Measurements from ENCODE around the gene GLIPR1. TPM values are rescaled to one million over a fixed set of nuclear protein-coding genes. Genes with fewer than 3 reads are reported as not detected.

Gene GLIPR1
- total and polyA plus RNA-seq, 11 donors, result 1.2 to 58.6 (median 7.2) TPM

- TF ChIP-seq CTCF (IDR thresholded peaks at IDR 0.05), result no peak
- no peak for TF ChIP-seq POLR2A (IDR thresholded peaks at IDR 0.05)
- intact Hi-C loops (cut with DNase I), result loop anchor here in 5 of 10 donors (10.0 kb wide), 1 partner anchor 485 kb away; the partner anchor contains the start of gene PHLDA1 (in 5 of the 5)
- no peaks in the 10 kb centered on the region for H3K36me3 ChIP-seq
- DNase-seq (no peak), ATAC-seq (no peak)
- H3K9me3 ChIP-seq, result no peaks in the 10 kb centered on the region
- WGBS, 4 donors, result 47 to 53% (median 51%) methylated on average over 2 of the region's 2 CpGs
- H3K27ac ChIP-seq, result peak overlapping the region in 6 of 12 donors; percentile 34 to 77 (median 65)
- H3K4me1 ChIP-seq, result peaks cover 0 to 37% (median 12%) of the 10 kb centered on the region in 12 donors
- no peak overlapping the region for H3K4me3 ChIP-seq
- no peaks in the 10 kb centered on the region for H3K27me3 ChIP-seq
Observed at GRCh38 chr12:75549989-75550388, 69.4 kb downstream of the GLIPR1 start.

- 17 to 23% (median 21%) methylated on average over 8 of the region's 8 CpGs for WGBS, 4 donors
- Histone ChIP-seq H3K27ac (peak overlapping the region in 8 of 12 donors; percentile 28 to 77 (median 60)), H3K36me3 (no peaks in the 10 kb centered on the region), H3K4me1 (peaks cover 0 to 37% (median 12%) of the 10 kb centered on the region in 12 donors), H3K4me3 (no peak overlapping the region), H3K27me3 (no peaks in the 10 kb centered on the region), H3K9me3 (no peaks in the 10 kb centered on the region)
- intact Hi-C loops (cut with DNase I), result loop anchor here in 5 of 10 donors (10.0 kb wide), 1 partner anchor 484 kb away; the partner anchor contains the start of gene PHLDA1 (in 5 of the 5)
- DNase-seq (peak in 4 of 5 donors; percentile 41 to 56 (median 42)), ATAC-seq (peak; percentile 33 to 80 (median 56))
- TF ChIP-seq CTCF (IDR thresholded peaks at IDR 0.05), result no peak
- TF ChIP-seq POLR2A (IDR thresholded peaks at IDR 0.05), result no peak
Observed at GRCh38 chr12:75550401-75551240, 70.1 kb downstream of the GLIPR1 start.

GRCh38 chr12:75551477-75551876, 70.9 kb downstream of the GLIPR1 start:
- intact Hi-C loops (cut with DNase I), result loop anchor here in 5 of 10 donors (10.0 kb wide), 1 partner anchor 483 kb away; the partner anchor contains the start of gene PHLDA1 (in 5 of the 5)
- ATAC-seq, result no peak
- no peaks in the 10 kb centered on the region for H3K36me3 ChIP-seq

More at GRCh38 chr12:75551477-75551876, 70.9 kb downstream of the GLIPR1 start:
- Histone ChIP-seq H3K4me3 (no peak overlapping the region), H3K4me1 (peaks cover 0 to 37% (median 12%) of the 10 kb centered on the region in 12 donors), H3K27ac (peak overlapping the region in 3 of 12 donors; percentile 67 to 77 (median 72)), H3K9me3 (no peaks in the 10 kb centered on the region), H3K27me3 (no peaks in the 10 kb centered on the region)
- no peak for DNase-seq
- TF ChIP-seq CTCF (IDR thresholded peaks at IDR 0.05) (no peak), POLR2A (IDR thresholded peaks at IDR 0.05) (no peak)

All from heart left ventricle (tissue), 16 donors.